AG04449 (cell line): Measurements from ENCODE around the gene CPB2.
A peak's percentile ranks its signal among the peaks of the same experiment; 100 is the strongest.

ENCODE experiments used
- CTCF ChIA-PET: fragments of 350-600 bp; formaldehyde crosslinking; extraction: SDS; loops from one replicate; lab custom pipeline; 2021; ENCODE audit warnings: antibody characterized with exemption; lab: Yijun Ruan, JAX
- POLR2A ChIA-PET: fragments of 400-600, 350-600 bp; formaldehyde crosslinking; extraction: SDS; loops from one replicate; lab custom pipeline; 2020; ENCODE audit warnings: antibody characterized with exemption, inconsistent platforms; lab: Yijun Ruan, JAX
- DNase-seq: peaks from one replicate; pipeline ENCODE4 v3.0.0-alpha.2; 2010; ENCODE audit warnings: low read depth, low spot score
- H3K4me3 ChIP-seq: 2 replicates; pipeline ENCODE4 v1.5.1; 2011; ENCODE audit warnings: low read depth, mild to moderate bottlenecking, control low read depth, low read length
- CTCF ChIP-seq: IDR thresholded peaks from one replicate; pipeline ENCODE4 v1.5.1; 2011; ENCODE audit warnings: mild to moderate bottlenecking, moderate library complexity, low read length, control low read depth, inconsistent platforms; ENCODE audit not compliant: insufficient read depth; ENCODE audit errors: missing control alignments

The CPB2 gene

DNA sequence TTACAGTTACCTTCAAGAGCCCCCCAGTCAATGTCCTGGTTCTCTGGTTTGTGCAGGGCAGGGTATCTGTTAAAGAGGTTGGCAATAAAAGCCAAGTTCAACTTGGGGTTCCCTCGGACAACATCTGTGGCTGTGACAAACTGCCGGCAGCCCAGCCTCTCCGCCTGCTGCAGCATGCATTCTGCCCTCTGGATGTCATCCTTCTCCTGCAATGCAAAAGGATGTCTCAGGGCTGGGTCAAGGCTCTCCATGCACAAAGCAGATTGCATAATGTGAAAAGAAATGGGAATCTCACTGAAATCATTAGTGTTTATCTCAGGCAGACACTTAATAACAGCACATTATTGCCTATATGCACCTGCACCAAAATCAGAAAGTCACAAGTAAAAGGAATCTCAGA, 42.1 kb upstream of the CPB2 start:
- DNase-seq, result no peak
- H3K4me3 ChIP-seq, result no peak overlapping the region
- peak; percentile 17 for TF ChIP-seq CTCF
- POLR2A ChIA-PET, result no interaction called here
- CTCF ChIA-PET, result no interaction called here

GRCh38 chr13:46145950-46146349, 41.1 kb upstream of the CPB2 start:
- H3K4me3 ChIP-seq, result no peak overlapping the region
- ChIA-PET POLR2A (no interaction called here), CTCF (interaction anchor here (1.3 to 1.5 kb wide), 3 partner anchors 14 to 19 kb away, joined by 3 to 5 read pairs (median 3); no protein-coding TSS in a partner anchor)
- TF ChIP-seq CTCF, result no peak
- no peak for DNase-seq

- POLR2A ChIA-PET, result no interaction called here
- no peak for TF ChIP-seq CTCF
- DNase-seq, result no peak
- CTCF ChIA-PET, result interaction anchor here (1.3 to 4.0 kb wide), 5 partner anchors 15 to 20 kb away, joined by 3 to 29 read pairs (median 5); no protein-coding TSS in a partner anchor
- H3K4me3 ChIP-seq, result no peak overlapping the region
Measured at GRCh38 chr13:46145135-46145534, 40.3 kb upstream of the CPB2 start.

GRCh38 chr13:46143184-46143701, 38.4 kb upstream of the CPB2 start:
- CTCF ChIA-PET, result interaction anchor here (1.2 to 4.0 kb wide), 6 partner anchors 11 to 184 kb away, joined by 3 to 29 read pairs (median 4); no protein-coding TSS in a partner anchor
- no peak for TF ChIP-seq CTCF
- no peak for DNase-seq
- H3K4me3 ChIP-seq, result no peak overlapping the region
- POLR2A ChIA-PET, result no interaction called here

DNA sequence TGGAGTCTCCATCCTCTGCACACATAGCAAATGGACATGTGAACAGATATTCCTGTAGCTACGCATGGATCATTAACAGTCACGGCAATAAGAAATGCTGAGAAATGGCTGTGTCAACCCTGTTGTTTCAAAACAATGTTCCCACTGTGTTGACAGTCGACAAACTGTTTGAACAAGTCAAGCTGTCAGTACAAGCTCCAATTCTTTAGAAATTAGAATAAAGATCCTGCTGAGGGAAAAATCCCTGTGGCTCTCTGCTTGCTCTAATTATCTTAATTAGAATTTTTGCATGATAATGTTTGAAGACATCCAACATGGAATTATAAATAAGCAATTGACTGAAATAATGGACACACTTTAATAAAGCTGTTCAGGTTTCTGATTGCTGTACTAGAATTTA, 37.9 kb upstream of the CPB2 start:
- no peak for TF ChIP-seq CTCF

DNA sequence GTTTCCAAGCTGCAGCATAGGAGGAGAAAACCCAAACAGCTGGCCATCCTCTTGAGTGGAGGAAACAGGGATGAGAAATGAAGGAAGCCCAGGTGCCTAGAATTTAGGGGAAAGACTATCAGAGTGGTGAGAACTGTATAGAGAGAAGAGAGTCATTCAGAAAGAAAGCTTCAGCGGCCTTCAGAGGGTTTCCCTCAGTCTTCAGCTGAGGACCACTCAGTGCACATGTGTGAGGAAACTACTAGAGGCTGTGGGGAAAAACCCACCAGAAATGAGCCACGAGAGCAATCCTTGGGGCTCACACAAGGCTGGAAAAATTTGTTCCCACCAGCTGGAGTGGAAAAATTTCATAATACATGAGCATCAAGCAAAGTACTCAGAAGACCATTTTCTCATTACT, 35.2 kb upstream of the CPB2 start:
- POLR2A ChIA-PET, result no interaction called here
- CTCF ChIA-PET, result interaction anchor here (1.6 to 2.7 kb wide), 3 partner anchors 11 to 182 kb away, joined by 4 to 16 read pairs (median 6); no protein-coding TSS in a partner anchor

More for the DNA sequence above, 37.9 kb upstream of the CPB2 start:
- CTCF ChIA-PET, result interaction anchor here (1.2 to 4.0 kb wide), 6 partner anchors 10 to 184 kb away, joined by 3 to 29 read pairs (median 4); no protein-coding TSS in a partner anchor
- POLR2A ChIA-PET, result no interaction called here
- no peak for DNase-seq
- no peak overlapping the region for H3K4me3 ChIP-seq

More for the DNA sequence above, 35.2 kb upstream of the CPB2 start:
- TF ChIP-seq CTCF, result no peak
- no peak overlapping the region for H3K4me3 ChIP-seq
- DNase-seq, result no peak
